LHCN-M2 (cell line): ENCODE data around the gene PLEKHM1. TPM values are rescaled to one million over a fixed set of nuclear protein-coding genes. Genes with fewer than 3 reads are reported as not detected.
"Not testable (repeated sequence)": the region's sequence is repeated elsewhere in the genome, so short reads cannot be mapped to it uniquely, and the experiment has no call there.

ENCODE experiments used
- DNase-seq: peaks from one replicate; pipeline ENCODE4 v3.0.0-alpha.2; 2012; ENCODE audit warnings: low read depth
- total RNA-seq: library from RNA; depleted of rRNA; stranded (reverse); fragments of >200 nt; gene quantifications from 2 replicates; pipeline ENCODE4 v1.2.3, GENCODE V29; 2014

PLEKHM1 gene
- total RNA-seq, 1 experiment from 2014 or later, result 27.2 TPM

DNA sequence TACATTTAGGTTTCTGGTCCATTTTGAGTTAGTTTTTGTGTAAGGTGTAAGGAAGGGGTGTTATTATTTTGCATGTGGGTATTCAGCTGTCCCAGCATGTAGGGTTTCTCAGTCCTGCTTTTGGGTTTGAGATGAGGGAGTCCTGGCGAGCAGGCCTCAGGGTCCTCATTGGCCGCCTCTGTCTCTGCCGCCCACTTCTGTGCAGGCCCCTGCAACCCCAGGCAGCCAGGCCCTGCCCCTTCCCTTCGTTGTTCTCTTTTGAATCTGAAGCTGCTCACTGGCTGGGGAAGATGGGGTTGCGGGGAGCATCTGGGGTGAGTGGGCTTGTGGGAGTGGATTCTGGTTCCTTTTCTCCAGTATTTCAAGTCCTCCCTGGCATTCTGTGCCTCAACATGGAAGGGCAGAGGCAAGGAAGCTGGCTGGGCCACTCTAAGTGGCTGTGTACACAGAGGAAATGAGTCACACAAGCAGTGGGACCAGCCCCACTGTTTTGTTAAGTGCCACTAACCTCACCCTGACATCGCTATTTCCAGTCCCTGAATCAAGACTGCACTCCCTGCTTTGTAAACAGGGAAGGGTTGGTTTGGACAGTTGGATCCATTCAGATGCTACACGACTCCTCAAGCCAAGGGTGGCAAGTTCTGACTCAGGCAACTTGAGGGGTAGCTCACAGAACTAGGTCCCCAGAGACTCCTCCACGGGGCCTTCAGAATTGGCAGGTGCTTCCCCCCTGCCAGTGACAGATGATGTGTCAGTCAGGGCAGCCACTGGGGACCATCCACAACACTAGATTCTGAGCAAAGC is 28.8 kb downstream of the PLEKHM1 start:
- DNase-seq, result peak; percentile 64

DNA sequence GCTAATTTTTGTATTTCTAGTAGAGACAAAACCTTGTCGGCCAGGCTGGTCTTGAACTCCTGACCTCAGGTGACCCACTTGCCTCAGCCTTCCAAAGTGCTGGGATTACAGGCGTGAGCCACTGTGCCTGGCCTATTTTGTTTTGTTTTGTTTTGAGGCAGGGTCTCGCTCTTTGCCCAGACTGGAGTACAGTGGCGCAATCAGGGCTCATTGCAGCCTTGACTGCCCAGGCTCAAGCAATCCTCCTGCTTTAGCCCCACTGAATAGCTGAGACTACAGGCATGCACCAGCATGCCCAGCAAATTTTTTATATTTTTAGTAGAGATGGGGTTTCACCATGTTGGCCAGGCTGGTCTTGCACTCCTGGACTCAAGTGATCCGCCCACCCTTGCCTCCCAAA is 30.1 kb downstream of the PLEKHM1 start:
- DNase-seq, result not testable (repeated sequence)

DNA sequence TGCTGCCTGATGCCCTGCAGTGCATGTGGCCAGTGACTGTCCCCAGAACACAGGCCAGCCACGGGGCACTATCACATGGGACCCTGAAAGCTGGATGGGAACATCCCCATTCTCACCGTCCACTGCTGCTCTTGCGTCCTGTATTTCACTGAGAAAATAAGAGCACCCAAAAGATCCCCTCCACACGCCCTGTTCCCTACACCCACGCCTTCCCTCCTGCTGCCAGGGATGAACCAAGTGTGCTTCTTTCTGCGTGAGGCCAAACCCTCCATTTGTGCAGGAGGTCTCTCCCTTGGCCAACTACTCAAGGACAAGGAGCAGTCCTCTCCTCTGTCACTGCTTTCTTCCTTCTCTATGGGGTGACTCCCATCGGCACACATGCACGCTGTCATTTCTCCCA is 36.2 kb downstream of the PLEKHM1 start:
- not testable (repeated sequence) for DNase-seq

DNA sequence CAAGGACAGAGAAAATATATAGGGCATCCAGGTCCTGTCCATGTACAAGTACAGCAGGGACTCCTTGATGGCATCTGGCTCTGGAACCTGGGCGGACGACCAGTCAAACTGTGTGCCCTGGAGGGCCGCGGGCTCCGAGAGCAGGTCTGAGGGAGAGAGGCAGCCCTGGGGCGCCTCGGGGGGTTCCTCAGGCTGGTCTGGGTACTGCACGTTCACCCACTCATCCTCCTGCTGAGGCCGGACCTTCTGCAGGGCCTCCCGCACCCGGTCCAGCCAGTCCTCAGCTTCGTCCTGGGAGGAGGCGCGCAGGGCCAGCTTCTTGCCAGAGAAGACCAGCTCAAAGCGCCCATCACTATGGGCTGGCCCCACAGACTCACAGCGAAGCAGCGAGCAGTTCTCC is 36.8 kb downstream of the PLEKHM1 start:
- not testable (repeated sequence) for DNase-seq

DNA sequence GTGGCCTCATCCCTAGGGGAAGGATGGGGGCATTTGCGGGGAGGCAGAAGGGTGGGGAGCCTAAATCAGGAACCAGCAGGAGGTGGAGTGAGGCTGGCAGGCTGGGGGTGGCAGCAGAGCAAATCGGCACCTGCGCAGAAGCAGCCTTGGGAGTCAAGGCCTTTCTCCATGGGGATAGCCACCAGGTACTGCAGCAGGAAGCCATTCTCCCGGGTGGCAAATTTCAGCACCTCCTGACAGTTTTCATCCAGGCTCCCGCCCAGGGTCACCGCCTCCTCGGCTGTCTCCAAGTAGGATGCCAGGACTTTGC is 37.3 kb downstream of the PLEKHM1 start:
- DNase-seq, result not testable (repeated sequence)

DNA sequence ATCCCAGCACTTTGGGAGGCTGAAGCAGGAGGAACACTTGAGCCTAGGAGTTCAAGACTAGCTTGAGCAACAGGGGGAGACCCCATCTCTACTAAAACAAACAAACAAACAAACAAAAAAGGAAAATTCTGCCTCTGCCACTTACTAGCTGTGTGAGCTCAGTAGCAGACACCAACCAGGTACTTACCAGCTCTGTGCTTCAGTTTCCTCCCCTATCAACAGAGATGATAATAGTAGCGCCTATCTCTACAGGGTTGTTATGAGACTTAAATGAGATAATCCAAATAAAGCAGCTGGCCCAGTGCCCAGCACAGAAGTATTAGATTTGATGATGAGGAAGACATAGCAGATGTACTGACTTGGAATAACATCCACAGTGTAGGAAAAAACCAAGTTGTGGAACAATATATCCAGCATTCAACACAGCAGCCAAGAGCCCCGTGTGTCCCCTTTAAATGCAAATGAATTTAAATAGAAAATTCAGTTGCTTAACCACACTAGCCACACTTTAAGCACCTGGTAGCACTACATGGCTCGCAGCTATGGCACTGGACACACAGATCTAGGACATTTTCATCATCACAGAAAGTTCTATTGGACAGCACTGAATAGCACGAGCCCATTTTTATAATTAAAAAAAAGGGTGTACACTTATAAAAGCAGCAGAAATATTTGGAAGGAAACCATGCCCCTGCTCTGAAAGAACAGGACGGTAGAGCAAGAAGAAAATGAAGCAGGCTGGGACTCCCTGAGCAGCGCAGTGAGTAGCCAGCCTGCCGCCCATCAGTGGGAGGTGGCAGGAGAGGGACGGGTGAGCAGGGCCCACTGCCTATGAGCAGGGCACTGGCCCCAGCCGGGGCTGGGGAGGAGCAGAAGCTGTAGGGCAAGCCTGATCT is 37.9 kb downstream of the PLEKHM1 start:
- DNase-seq, result not testable (repeated sequence)

DNA sequence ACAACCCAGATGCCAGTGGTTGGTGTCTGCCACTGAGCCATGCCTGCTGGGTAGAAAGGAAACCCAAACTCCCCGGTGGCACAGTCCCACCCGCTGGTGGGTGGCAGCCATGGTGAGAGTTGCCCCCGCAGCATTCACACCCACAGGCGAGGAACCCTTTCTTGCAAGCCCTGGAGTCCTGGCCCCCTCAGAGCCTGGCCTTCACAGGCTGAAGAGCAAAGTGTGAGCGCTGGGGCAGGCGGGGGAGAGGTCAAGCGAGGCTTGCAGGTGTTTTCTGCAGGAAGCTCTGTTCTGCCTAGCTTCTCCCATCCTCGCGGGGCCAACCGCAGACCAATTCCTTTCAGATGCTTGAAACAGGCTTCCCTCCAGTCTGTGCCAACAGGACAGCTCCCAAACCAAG is 38.9 kb downstream of the PLEKHM1 start:
- not testable (repeated sequence) for DNase-seq

DNA sequence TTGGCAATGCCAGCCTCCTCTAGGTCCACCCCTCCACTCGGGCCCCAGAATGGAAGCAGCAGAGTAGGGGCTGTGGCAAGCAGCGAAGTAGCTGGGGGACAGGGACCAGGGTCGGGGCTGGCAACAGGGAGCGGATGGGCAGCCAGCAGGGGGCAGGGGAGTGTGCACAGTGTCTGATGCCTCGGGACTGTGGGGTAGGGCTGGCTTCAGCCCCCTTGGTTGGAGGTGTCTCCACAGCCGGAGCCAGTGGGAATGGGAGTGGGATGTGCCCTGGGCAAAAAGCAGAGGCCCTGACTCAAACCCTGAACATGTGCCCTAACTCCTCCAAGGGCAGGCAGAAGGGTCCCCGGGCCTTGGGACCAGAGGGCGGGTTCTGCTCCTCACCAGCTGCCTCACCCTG is 39.4 kb downstream of the PLEKHM1 start:
- no peak for DNase-seq

DNA sequence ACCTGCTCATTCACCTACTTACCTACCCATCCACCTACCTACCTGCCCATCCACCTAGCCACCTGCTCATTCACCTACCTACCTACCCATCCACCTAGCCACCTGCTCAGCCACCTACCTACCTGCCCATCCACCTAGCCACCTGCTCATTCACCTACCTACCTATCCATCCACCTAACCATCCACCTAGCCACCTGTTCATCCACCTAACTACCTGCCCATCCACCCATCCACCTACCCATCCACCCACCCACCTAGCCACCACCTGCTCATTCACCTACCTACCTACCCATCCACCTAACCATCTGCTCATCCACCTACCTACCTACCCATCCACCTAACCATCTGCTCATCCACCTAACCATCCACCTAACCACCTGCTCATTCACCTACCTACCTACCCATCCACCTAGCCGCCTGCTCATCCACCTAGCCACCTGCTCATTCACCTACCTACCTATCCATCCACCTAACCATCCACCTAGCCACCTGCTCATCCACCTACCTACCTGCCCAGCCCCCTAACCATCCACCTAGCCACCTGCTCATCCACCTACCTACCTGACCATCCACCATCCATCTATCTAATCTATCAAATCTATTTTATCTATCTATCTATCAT is 40.7 kb downstream of the PLEKHM1 start:
- not testable (repeated sequence) for DNase-seq

DNA sequence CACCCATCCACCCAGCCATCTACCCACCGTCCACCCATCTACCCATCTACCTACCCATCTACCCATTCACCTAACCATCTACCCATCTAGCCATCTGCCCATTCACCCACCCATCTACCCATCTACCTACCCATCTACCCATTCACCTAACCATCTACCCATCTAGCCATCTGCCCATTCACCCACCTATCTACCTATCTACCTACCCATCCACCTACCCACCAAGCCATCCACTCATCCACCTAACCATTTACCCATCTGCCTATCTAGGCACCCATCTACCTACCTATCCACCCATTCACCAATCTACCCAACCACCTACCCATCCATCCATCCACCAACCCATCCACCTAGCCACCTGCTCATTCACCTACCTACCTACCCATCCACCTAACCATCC is 41.3 kb downstream of the PLEKHM1 start:
- DNase-seq, result not testable (repeated sequence)

DNA sequence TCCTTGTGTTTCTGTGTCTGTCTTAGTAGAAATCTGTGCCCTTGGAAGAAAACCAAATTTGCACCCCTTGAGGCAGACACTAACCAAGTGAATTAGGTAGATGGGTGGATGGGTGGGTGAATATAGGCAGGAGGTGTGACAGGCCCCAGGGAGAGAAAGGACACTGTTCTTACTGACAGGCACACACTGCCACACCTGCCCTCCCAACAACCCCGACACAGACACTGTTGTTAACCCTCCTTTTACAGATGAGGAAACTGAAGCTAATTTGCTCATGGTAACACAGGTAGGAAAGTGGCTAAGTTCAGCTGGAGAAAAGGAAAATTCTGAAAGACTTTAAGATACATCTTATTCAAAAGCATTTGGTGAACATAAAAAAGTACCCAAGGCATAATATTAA is 42.0 kb downstream of the PLEKHM1 start:
- DNase-seq, result not testable (repeated sequence)

DNA sequence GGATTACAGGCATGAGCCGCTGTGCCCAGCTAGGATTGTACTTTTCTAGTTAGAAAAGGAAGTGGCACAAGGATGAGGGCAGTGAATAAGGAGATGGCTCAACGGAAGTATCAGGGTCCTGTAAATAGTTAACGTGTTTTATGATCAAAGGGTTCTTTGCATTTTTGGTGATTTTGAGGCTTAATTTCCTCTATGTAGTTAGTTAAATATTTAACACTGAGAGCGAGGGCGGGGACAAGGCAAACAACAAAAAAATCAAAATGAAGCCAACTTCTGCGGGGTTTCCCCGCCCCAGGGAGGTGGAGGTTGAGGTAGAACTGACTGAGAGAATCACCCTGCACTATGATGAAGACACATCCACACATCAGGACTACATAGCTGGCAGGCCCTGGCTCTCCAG is 42.5 kb downstream of the PLEKHM1 start:
- not testable (repeated sequence) for DNase-seq

DNA sequence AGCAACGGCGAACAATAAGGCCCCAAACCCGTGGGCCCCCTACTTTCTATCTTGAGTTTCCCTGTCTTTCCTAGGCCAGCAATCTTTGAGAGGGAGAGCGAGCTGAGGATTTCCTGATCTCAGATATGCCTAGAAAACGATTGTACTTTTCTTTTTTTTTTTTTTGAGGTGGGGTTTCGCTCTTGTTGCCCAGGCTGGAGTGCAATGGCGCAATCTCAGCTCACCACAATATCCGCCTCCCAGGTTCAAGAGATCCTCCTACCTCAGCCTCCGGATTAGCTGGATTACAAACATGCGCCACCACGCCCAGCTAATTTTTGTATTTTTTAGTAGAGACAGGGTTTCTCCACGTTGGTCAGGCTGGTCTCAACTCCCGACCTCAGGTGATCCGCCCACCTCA is 42.9 kb downstream of the PLEKHM1 start:
- DNase-seq, result not testable (repeated sequence)

DNA sequence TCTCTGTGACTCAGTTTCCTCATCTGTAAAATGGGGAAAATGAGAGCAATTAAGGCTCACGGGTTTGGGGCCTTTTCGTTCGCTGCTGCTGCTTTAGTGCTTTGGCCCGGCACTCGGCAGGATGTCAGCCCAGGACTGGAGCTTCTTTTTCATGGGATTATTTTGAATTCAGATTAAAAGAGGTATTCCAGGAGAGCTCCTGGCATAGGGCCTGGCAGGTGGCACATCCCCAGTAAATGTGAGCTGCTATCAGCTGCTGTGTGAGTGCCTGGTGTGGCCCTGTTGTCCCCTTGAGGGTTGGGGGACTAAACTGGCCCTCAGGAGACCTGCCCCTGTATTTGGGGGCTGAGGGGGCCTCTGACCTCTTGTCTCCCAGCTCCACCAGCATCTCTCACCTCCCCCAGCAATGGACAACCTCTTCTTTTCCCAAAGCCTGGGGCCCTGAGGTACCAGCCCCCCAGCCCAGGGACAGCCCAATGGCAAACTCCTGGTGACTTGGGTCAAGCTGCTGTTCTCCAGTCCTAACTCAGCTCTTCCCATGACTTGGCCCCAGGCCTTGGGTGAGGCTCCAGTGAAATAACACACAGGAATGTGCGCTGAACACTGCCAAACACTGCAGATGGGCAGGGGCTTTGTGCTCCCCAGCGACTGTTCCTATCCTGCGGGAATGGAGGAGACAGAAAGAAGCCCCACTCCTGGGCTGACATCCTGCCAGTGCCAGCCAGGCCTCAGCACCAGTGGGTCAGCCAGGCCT is 43.5 kb downstream of the PLEKHM1 start:
- peak; percentile 19 for DNase-seq

DNA sequence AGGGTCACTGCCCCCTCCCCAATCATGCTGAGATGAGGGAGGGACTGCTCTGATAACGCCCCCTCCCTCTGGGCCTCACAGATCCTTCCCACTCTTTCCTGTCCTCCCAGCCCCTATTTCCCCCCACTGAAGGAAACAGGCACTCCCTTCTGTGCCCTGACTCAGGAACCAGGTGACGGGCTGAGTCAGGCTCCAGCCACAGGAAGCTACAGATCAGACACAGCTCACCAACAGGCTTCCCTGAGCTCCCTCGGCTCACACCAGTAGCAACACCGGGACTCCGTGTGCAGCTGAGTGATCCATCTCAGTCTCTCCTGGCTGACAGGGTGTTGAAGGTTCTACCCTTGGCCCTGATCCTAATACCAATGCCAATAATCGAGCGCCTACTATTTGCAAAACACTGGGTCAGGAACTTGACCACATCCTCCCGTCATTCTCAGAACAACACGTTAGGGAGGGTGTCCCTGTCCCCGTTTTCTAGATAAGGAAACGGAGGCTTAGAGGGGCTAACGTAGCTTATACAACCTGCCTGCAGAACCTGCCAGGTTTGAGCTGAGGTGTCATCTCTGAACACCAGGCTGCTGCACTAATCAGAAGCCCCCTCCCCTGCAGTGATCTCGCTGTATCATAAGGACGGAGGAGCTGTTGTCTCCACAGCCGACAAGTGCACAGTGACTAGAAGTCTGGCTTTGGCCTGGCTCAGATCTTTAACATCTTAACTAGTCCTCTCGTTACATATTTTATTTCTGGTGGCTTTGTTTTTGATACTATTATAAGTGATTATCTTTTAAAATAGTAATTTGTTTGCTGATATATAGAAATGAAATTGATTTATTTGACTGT is 44.4 kb downstream of the PLEKHM1 start:
- DNase-seq, result peak; percentile 78

DNA sequence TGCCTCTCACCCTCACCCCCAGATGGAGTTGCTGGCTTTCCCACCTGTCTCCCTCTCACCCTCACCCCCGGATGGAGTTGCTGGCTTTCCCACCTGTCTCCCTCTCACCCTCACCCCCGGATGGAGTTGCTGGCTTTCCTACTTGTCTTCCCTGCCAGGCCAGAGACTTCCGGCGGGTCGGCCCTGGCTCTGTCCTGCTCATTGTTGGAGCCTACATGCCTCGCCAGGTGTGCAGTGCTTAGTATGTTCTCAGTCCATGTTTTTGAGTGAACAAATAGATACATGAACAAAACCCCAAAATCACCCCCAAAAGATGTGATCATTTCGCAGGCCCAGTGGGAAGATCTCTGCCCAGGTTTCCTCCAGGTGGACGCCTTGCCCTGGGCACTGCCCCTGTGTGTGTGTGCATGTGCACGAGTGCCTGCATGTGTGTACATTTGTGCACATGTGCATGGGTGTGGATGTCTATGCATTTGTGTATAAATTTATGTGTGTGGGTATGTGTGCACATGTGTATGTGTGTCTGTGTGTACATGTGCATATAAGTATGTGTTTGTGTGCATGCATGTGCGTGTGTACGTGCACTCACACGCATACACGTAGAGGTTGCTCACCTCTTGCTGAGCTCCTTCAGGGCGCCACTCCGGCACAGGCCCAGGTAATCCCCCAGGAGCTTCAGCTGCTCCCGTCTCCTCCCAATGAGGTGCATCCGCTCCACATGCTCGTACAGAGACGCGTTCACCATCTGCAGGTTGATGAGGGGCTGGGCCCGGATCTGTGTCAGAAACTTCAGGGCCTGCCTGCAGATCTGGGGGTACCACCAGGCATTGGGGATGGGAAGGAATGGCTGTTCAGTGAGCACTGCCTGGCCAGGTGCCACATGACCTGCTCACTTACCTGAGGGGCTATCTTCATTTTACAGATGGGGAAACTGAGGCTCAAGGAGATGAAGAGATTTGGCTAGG is 45.4 kb downstream of the PLEKHM1 start:
- DNase-seq, result not testable (repeated sequence)

DNA sequence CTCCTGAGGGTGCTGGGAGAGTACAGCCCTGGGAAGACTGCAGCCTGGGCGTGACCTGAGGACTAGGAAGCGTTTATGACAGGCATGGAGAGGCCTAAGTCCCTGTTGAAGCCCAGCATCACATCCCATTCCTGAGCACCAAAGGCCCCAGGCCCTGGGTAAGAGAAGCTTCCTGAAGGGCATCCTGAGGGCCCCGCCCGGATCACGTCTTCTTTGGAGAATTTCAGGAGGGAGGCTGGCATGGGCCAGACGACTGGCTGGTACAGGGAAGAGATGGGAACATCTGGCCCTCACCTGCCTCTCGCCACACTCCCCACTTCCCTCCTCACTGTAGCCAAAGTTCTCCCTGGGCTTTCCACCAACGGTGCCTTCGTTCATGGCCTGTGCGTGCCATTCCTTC is 46.2 kb downstream of the PLEKHM1 start:
- DNase-seq, result not testable (repeated sequence)

DNA sequence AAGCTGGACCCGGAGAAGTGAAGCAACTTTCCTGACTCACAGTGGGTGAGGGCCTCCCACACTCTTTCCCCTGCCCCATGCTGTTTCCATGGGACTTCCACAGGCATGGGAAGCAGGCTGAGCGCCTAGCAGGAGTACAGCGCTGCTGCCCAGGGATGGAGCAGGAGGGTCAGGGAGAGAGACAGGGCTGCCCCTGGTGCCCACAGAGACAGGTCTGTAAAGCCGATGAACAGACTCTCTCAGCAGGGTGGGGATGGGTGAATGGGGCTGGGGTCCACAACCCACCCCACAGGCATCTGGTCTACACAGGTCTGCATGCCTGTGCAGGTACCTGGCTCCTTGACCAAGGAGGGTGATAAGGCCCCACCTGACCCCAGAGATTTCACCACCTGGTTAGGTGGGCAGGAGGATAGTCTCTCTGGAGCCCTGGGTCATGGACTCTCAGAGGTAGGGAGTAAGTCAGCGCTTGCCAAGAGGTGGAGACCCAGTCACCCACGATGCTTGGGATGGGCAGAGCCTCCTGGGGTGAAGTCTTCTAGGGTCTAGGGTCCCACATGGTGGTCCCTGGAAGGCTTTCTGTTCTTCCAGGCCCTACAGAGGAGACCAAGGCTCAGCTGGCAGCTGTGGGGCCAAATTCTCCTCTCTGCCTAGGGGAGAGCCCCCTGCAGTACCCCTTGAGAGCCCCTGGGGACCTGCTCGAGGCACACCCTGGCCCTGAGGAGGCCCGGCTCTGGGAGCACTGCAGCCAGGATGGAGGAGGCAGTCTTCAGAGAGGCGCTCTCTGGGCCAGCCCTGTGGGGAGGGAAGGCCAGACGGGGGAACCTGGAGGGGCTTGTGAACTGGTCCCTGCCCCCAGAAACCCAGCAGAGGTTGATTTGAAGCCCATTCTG is 46.9 kb downstream of the PLEKHM1 start:
- DNase-seq, result not testable (repeated sequence)
